ENCODE data around the gene NEGR1. TPM values are rescaled to one million over a fixed set of nuclear protein-coding genes. Genes with fewer than 3 reads are reported as not detected.

The NEGR1 gene
- polyA plus RNA-seq, 1 donor from 2014 or later = 47.4 TPM

DNA sequence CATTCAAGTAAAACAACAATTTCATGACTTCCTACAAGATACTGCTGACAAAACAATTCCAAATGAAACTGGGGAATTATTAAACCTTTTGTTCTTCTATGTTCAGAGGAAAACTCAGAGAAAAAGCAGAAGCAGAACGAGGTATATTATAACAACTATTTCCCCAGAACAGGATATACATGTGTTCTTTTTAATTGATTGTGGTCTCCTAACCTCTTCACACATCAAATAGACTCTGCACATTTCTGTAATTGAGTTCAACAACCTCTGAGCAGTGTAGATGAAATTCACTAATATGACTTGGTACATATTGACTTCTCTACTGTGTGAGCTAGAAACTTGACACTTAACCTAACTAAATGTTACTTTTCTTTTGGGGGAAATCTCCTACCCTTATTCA, 584.2 kb downstream of the NEGR1 start:
- TF ChIP-seq TAF1 (IDR thresholded peaks at IDR 0.05; ENCODE audit: low read depth) = no peak
- no peak for TF ChIP-seq SMC3 (conservative IDR thresholded peaks at IDR 0.05; ENCODE audit: poor library complexity)
- TF ChIP-seq EZH2 (IDR thresholded peaks at IDR 0.05; ENCODE audit: borderline replicate concordance, insufficient read depth, low read length, poor library complexity, severe bottlenecking) = no peak
- no peak for TF ChIP-seq MXI1 (conservative IDR thresholded peaks at IDR 0.05; ENCODE audit: poor library complexity, severe bottlenecking)
- TF ChIP-seq EP300 (conservative IDR thresholded peaks at IDR 0.05; ENCODE audit: poor library complexity, severe bottlenecking) = no peak
- no peak for TF ChIP-seq POLR2AphosphoS5 (IDR thresholded peaks at IDR 0.05)
- TF ChIP-seq, protein P1, sequence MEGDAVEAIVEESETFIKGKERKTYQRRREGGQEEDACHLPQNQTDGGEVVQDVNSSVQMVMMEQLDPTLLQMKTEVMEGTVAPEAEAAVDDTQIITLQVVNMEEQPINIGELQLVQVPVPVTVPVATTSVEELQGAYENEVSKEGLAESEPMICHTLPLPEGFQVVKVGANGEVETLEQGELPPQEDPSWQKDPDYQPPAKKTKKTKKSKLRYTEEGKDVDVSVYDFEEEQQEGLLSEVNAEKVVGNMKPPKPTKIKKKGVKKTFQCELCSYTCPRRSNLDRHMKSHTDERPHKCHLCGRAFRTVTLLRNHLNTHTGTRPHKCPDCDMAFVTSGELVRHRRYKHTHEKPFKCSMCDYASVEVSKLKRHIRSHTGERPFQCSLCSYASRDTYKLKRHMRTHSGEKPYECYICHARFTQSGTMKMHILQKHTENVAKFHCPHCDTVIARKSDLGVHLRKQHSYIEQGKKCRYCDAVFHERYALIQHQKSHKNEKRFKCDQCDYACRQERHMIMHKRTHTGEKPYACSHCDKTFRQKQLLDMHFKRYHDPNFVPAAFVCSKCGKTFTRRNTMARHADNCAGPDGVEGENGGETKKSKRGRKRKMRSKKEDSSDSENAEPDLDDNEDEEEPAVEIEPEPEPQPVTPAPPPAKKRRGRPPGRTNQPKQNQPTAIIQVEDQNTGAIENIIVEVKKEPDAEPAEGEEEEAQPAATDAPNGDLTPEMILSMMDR (IDR thresholded peaks at IDR 0.05; ENCODE audit: poor library complexity, severe bottlenecking) = no peak
- no peak for TF ChIP-seq RAD21 (conservative IDR thresholded peaks at IDR 0.05)
- TF ChIP-seq, protein P2, sequence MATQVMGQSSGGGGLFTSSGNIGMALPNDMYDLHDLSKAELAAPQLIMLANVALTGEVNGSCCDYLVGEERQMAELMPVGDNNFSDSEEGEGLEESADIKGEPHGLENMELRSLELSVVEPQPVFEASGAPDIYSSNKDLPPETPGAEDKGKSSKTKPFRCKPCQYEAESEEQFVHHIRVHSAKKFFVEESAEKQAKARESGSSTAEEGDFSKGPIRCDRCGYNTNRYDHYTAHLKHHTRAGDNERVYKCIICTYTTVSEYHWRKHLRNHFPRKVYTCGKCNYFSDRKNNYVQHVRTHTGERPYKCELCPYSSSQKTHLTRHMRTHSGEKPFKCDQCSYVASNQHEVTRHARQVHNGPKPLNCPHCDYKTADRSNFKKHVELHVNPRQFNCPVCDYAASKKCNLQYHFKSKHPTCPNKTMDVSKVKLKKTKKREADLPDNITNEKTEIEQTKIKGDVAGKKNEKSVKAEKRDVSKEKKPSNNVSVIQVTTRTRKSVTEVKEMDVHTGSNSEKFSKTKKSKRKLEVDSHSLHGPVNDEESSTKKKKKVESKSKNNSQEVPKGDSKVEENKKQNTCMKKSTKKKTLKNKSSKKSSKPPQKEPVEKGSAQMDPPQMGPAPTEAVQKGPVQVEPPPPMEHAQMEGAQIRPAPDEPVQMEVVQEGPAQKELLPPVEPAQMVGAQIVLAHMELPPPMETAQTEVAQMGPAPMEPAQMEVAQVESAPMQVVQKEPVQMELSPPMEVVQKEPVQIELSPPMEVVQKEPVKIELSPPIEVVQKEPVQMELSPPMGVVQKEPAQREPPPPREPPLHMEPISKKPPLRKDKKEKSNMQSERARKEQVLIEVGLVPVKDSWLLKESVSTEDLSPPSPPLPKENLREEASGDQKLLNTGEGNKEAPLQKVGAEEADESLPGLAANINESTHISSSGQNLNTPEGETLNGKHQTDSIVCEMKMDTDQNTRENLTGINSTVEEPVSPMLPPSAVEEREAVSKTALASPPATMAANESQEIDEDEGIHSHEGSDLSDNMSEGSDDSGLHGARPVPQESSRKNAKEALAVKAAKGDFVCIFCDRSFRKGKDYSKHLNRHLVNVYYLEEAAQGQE (IDR thresholded peaks at IDR 0.05; ENCODE audit: borderline replicate concordance) = no peak
- Histone ChIP-seq H3K4me3 (ENCODE audit: low read length) (no peak overlapping the region), H3K36me3 (ENCODE audit: insufficient read depth, low read length) (no peaks in the 10 kb centered on the region)

DNA sequence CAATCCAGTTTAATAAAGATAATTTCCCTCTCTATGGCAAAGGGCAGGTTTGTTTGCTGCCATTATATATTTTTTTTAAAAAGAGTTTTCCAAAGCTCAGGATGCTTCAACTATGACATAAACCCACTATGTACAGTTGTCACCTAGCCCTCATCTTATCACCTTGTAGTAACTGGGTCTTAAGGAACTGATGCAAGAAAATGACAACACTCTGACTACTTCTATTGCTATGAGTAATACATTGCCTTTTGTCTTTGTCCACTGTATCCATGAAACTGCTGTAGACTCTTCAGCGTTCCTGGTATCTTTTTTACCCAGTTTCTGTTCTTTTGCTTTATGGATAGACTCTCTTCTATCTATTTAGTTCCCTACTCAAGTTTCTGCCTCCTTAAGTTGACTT, 586.5 kb downstream of the NEGR1 start:
- TF ChIP-seq TAF1 (IDR thresholded peaks at IDR 0.05; ENCODE audit: low read depth) = no peak
- TF ChIP-seq POLR2AphosphoS5 (IDR thresholded peaks at IDR 0.05) = no peak
- TF ChIP-seq RAD21 (conservative IDR thresholded peaks at IDR 0.05) = no peak
- no peak for TF ChIP-seq EZH2 (IDR thresholded peaks at IDR 0.05; ENCODE audit: borderline replicate concordance, insufficient read depth, low read length, poor library complexity, severe bottlenecking)
- TF ChIP-seq, protein P2 (IDR thresholded peaks at IDR 0.05; ENCODE audit: borderline replicate concordance) = no peak
- no peak for TF ChIP-seq SMC3 (conservative IDR thresholded peaks at IDR 0.05; ENCODE audit: poor library complexity)
- no peak for TF ChIP-seq EP300 (conservative IDR thresholded peaks at IDR 0.05; ENCODE audit: poor library complexity, severe bottlenecking)
- no peak for TF ChIP-seq MXI1 (conservative IDR thresholded peaks at IDR 0.05; ENCODE audit: poor library complexity, severe bottlenecking)
- TF ChIP-seq, protein P1 (IDR thresholded peaks at IDR 0.05; ENCODE audit: poor library complexity, severe bottlenecking) = no peak
- Histone ChIP-seq H3K9me2 (ENCODE audit: insufficient read depth, low read length) (no peaks in the 10 kb centered on the region), H4K20me1 (ENCODE audit: insufficient read depth) (no peaks in the 10 kb centered on the region), H2AFZ (ENCODE audit: low read depth, low read length) (no peak overlapping the region), H3F3A (ENCODE audit: insufficient read depth, low read length, poor library complexity, severe bottlenecking) (no peaks in the 10 kb centered on the region), H3K4me2 (ENCODE audit: low read length) (no peak overlapping the region), H3K79me2 (replicated peaks; ENCODE audit: insufficient read depth, low read length) (no peaks in the 10 kb centered on the region), H3K9ac (ENCODE audit: low read length) (no peak overlapping the region), H3K27ac (ENCODE audit: low read length) (no peak overlapping the region), H3K9me3 (ENCODE audit: low read length) (no peaks in the 10 kb centered on the region), H3K36me3 (ENCODE audit: insufficient read depth, low read length) (no peaks in the 10 kb centered on the region), H3K4me3 (ENCODE audit: low read length) (no peak overlapping the region), H3K27me3 (ENCODE audit: insufficient read depth, low read depth, low read length) (no peaks in the 10 kb centered on the region)

More for the DNA sequence above, 584.2 kb downstream of the NEGR1 start:
- Histone ChIP-seq H3K9me2 (ENCODE audit: insufficient read depth, low read length) (no peaks in the 10 kb centered on the region), H3K9ac (ENCODE audit: low read length) (no peak overlapping the region), H3F3A (ENCODE audit: insufficient read depth, low read length, poor library complexity, severe bottlenecking) (no peaks in the 10 kb centered on the region), H4K20me1 (ENCODE audit: insufficient read depth) (no peaks in the 10 kb centered on the region), H2AFZ (ENCODE audit: low read depth, low read length) (no peak overlapping the region), H3K4me2 (ENCODE audit: low read length) (no peak overlapping the region), H3K79me2 (replicated peaks; ENCODE audit: insufficient read depth, low read length) (no peaks in the 10 kb centered on the region), H3K9me3 (ENCODE audit: low read length) (no peaks in the 10 kb centered on the region), H3K27ac (ENCODE audit: low read length) (no peak overlapping the region), H3K27me3 (ENCODE audit: insufficient read depth, low read depth, low read length) (no peaks in the 10 kb centered on the region)
